ENCODE data around the gene MYO1B. TPM values are rescaled to one million over a fixed set of nuclear protein-coding genes. Genes with fewer than 3 reads are reported as not detected.

Gene MYO1B
- total RNA-seq, 1 experiment from 2014 or later = 80.3 TPM

GRCh38 chr2:191215230-191215629 lies 30.0 kb upstream of the MYO1B start:
- Histone ChIP-seq H3K4me3 (ENCODE audit: low read depth, low read length) (no peak overlapping the region), H3K9me3 (no peaks in the 10 kb centered on the region; the same call in none of the 2 replicates), H3K4me1 (peaks cover 27% of the 10 kb centered on the region), H3K36me3 (ENCODE audit: control insufficient read depth, insufficient read depth, low read length) (no peaks in the 10 kb centered on the region), H3K27me3 (replicated peaks; ENCODE audit: control insufficient read depth, insufficient read depth, low read length) (no peaks in the 10 kb centered on the region)
- no peaks in the 10 kb centered on the region for H3K27me3 Mint-ChIP-seq (ENCODE audit: insufficient read depth, unreplicated experiment)
- H3K4me3 Mint-ChIP-seq (ENCODE audit: unreplicated experiment) = no peak overlapping the region
- no peak for DNase-seq
- no TSS peak for BruUV-seq (replicated peaks)
- no peak for TF ChIP-seq CTCF (IDR thresholded peaks at IDR 0.05; ENCODE audit: insufficient read depth in 1 of 2, low read depth in 1 of 2, low read length in 1 of 2, severe bottlenecking in 1 of 2, unreplicated experiment in 1 of 2)
- H3K36me3 Mint-ChIP-seq (ENCODE audit: insufficient read depth, unreplicated experiment) = peaks cover 5% of the 10 kb centered on the region
- CTCF ChIA-PET = no interaction called here
- POLR2A ChIA-PET = no interaction called here
- intact Hi-C loops (cut with micrococcal nuclease; ENCODE audit: unreplicated experiment) = no loop called here
- H3K9me3 Mint-ChIP-seq (ENCODE audit: unreplicated experiment) = peaks cover 27% of the 10 kb centered on the region
- H3K27ac Mint-ChIP-seq (ENCODE audit: unreplicated experiment) = no peak overlapping the region
- H3K4me1 Mint-ChIP-seq (ENCODE audit: low read depth, unreplicated experiment) = peaks cover 15% of the 10 kb centered on the region

GRCh38 chr2:191215666-191216065 lies 29.5 kb upstream of the MYO1B start:
- Mint-ChIP-seq H3K9me3 (ENCODE audit: unreplicated experiment) (peaks cover 31% of the 10 kb centered on the region), H3K36me3 (ENCODE audit: insufficient read depth, unreplicated experiment) (peaks cover 5% of the 10 kb centered on the region), H3K27ac (ENCODE audit: unreplicated experiment) (no peak overlapping the region), H3K27me3 (ENCODE audit: insufficient read depth, unreplicated experiment) (no peaks in the 10 kb centered on the region), H3K4me3 (ENCODE audit: unreplicated experiment) (no peak overlapping the region), H3K4me1 (ENCODE audit: low read depth, unreplicated experiment) (peaks cover 15% of the 10 kb centered on the region)
- BruUV-seq (replicated peaks) = no TSS peak
- Histone ChIP-seq H3K4me3 (ENCODE audit: low read depth, low read length) (no peak overlapping the region), H3K4me1 (peaks cover 27% of the 10 kb centered on the region), H3K36me3 (ENCODE audit: control insufficient read depth, insufficient read depth, low read length) (no peaks in the 10 kb centered on the region), H3K27me3 (replicated peaks; ENCODE audit: control insufficient read depth, insufficient read depth, low read length) (no peaks in the 10 kb centered on the region), H3K9me3 (no peaks in the 10 kb centered on the region; the same call in none of the 2 replicates)
- ChIA-PET POLR2A (no interaction called here), CTCF (no interaction called here)
- no peak for TF ChIP-seq CTCF (IDR thresholded peaks at IDR 0.05; ENCODE audit: insufficient read depth in 1 of 2, low read depth in 1 of 2, low read length in 1 of 2, severe bottlenecking in 1 of 2, unreplicated experiment in 1 of 2)
- intact Hi-C loops (cut with micrococcal nuclease; ENCODE audit: unreplicated experiment) = no loop called here
- no peak for DNase-seq

GRCh38 chr2:191217580-191217979 lies 27.6 kb upstream of the MYO1B start:
- no peaks in the 10 kb centered on the region; the same call in 1 of the 2 replicates for H3K36me3 ChIP-seq (ENCODE audit: control insufficient read depth, insufficient read depth, low read length)
- H3K4me1 Mint-ChIP-seq (ENCODE audit: low read depth, unreplicated experiment) = peaks cover 15% of the 10 kb centered on the region
- no TSS peak for BruUV-seq (replicated peaks)
- peaks cover 20% of the 10 kb centered on the region for H3K9me3 Mint-ChIP-seq (ENCODE audit: unreplicated experiment)
- no peak for TF ChIP-seq CTCF (IDR thresholded peaks at IDR 0.05; ENCODE audit: insufficient read depth in 1 of 2, low read depth in 1 of 2, low read length in 1 of 2, severe bottlenecking in 1 of 2, unreplicated experiment in 1 of 2)
- no peak overlapping the region for H3K27ac Mint-ChIP-seq (ENCODE audit: unreplicated experiment)
- H3K9me3 ChIP-seq = no peaks in the 10 kb centered on the region
- no peaks in the 10 kb centered on the region for H3K27me3 ChIP-seq (replicated peaks; ENCODE audit: control insufficient read depth, insufficient read depth, low read length)
- peak in 1 of 2 experiments; percentile 22 for DNase-seq
- no peak overlapping the region for H3K4me3 ChIP-seq (ENCODE audit: low read depth, low read length)
- no peak overlapping the region for H3K4me3 Mint-ChIP-seq (ENCODE audit: unreplicated experiment)
- CTCF ChIA-PET = interaction anchor here (0.5 to 2.8 kb wide), 7 partner anchors 29 to 165 kb away, joined by 3 to 15 read pairs (median 3); no protein-coding TSS in a partner anchor
- intact Hi-C loops (cut with micrococcal nuclease; ENCODE audit: unreplicated experiment) = no loop called here
- POLR2A ChIA-PET = no interaction called here
- H3K36me3 Mint-ChIP-seq (ENCODE audit: insufficient read depth, unreplicated experiment) = peaks cover 5% of the 10 kb centered on the region
- peaks cover 27% of the 10 kb centered on the region for H3K4me1 ChIP-seq
- H3K27me3 Mint-ChIP-seq (ENCODE audit: insufficient read depth, unreplicated experiment) = no peaks in the 10 kb centered on the region
